ENCODE data around the gene TAF9.
"Not testable (repeated sequence)": the region's sequence is repeated elsewhere in the genome, so short reads cannot be mapped to it uniquely, and the experiment has no call there.

TAF9 gene, protein sequence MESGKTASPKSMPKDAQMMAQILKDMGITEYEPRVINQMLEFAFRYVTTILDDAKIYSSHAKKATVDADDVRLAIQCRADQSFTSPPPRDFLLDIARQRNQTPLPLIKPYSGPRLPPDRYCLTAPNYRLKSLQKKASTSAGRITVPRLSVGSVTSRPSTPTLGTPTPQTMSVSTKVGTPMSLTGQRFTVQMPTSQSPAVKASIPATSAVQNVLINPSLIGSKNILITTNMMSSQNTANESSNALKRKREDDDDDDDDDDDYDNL

DNA sequence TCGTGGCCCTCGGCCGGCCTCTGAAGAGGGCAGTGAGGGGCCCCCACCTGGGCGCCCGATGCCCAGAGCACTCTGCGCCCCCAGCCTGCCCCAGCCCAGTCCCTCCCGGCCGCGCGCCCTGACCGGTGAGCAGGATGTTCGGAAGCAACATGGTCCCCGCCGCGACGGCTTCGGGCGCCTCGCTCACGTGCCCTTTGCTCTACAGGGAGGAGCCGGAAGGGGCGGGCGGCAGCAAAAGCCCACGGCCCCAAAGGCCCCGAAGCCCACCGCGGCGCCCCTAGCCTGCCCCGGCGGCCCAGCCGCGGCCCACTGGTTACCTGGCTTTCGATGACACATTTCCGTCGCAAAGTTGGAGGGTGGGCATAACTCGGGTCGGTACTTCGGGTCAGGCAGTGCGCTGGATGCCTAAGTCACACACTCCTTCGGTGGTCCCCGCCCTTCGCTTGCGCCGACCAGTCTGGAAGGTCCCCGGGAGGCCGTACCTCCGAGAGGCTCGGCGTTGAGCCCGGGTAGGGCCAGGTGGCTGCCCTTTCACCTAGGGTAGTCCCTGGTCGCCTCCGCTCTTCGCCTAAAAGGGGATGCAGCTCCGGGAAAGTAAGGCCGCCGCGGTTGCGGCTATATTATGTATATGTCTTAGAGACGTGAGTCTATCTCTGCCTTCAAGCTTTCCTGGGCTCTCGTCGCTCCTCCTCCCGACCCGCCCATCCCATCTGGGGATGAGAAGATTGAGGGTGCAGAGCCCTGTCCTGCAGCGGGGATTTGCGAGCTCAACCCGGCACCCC lies at the start of gene TAF9, which contains the start of the genes AK6 and RAD17:
TSS of gene TAF9 (minus strand) at position 181 of the 782 bp plus-strand sequence. CDS start 3,783 bp downstream, outside the sequence.
TSS of gene AK6 (minus strand) at position 181 of the 782 bp plus-strand sequence. CDS start at position 151, 30 bp downstream.
TSS of gene RAD17 (plus strand) at position 479 of the 782 bp plus-strand sequence. CDS start 2,391 bp downstream, outside the sequence.
- DNase-seq (ENCODE audit: extremely low read depth in 1 of 2, low read depth in 1 of 2): peak; percentile 70 to 83

GRCh38 chr5:69418554-69418953 lies 49.2 kb upstream of the TAF9 start:
- DNase-seq (ENCODE audit: extremely low read depth in 1 of 2, low read depth in 1 of 2): no peak

- no peak for DNase-seq (ENCODE audit: extremely low read depth in 1 of 2, low read depth in 1 of 2)
Measured at GRCh38 chr5:69416699-69417098, 47.4 kb upstream of the TAF9 start.

DNA sequence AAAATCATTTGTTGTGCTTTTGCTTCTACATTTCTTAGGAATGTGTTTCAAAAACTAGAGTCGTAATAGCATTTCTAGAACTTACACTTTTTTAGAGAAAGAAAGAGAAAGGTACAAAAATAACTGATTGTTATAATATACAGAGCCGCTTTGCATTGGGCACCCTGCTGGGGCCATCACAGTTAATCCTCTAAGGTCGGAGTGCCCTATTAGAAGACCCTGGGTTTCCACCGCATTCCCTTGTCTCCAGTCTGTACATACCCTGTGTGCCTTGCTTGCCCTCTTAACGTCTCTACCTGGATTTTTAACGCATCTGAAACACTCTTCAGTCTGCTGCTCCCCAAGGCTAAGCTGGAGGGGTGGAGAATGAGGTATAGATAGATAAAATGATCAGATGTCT lies 46.9 kb upstream of the TAF9 start:
- DNase-seq (ENCODE audit: extremely low read depth in 1 of 2, low read depth in 1 of 2): no peak

DNA sequence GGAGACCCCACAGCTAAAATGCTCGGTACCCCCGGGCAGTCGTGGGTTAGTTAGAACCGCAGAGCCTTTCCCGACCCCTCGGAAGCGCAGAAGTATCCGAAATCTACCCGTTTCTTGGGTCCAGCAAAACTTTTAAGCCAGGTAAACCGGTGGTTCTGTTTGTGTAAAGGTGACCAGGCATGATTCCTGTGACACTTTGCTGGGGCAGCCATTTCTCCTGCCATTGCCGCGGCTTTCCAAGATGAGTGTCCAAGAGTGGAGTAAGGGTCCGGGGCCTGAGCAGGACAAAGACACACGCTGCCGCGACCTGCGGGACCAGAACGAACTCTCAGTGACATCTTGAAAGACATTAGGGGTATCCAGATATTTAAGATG lies 46.3 kb upstream of the TAF9 start:
- no peak for DNase-seq (ENCODE audit: extremely low read depth in 1 of 2, low read depth in 1 of 2)

DNA sequence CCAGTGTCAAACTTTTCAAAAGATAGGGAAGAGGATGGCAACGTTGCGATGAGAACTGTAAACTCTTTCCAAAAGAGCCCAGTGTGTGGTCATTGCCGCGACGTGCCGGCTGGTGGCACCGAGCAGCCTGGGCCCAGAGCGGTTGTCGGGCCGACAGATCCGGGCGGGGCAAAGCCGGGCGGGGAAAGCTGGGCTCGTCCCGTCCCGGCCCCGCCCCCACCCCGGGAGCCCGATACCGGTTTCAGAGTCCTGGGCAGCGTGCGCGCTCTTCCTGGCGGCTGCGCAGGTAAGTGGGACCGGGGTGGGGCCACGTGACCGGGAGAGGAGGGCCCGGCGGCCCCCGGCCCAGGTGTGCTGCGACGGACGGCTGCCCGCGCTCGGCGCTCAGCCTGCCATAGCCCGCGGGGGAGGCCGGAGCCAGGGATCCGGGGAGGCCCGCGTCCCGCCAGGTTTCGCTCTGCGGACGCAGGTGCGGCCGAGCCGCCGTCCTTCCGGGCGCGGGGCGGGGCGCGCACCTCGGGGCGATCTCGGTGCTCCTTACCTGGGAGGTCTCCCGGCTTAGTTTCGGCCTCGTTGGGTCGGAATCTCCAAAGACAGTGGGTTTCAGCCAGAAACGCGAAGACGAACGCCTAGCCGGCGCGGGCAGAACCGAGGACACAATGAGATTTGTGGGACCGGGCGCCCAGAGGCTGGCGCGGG lies 45.7 kb upstream of the TAF9 start, which contains the start of gene MARVELD2:
TSS of gene MARVELD2 (plus strand) at position 232 of the 699 bp plus-strand sequence. CDS start 4,270 bp downstream, outside the sequence.
- DNase-seq (ENCODE audit: extremely low read depth in 1 of 2, low read depth in 1 of 2): peak in 1 of 2 donors; percentile 15

GRCh38 chr5:69404659-69405330 lies 35.5 kb upstream of the TAF9 start:
- DNase-seq (ENCODE audit: extremely low read depth in 1 of 2, low read depth in 1 of 2): no peak

DNA sequence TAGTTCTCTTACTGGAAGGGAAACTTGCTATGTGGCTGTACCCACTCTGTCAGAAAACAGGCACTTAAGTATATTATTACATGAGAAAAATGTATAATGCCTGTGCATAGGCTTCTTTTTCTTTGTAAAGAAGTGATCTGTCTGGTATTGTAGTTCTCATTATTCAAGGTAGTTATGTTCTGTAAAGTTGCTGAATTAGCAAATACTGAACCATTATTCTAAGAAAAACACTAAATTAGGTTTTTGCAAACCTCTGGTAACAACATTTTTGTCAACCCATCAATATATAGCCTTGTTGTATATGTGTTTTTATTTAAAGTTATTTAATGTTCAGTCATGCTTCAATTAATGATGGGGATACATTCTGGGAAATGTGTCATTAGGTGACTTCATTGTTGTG lies 9.1 kb upstream of the TAF9 start:
- no peak for DNase-seq (ENCODE audit: extremely low read depth in 1 of 2, low read depth in 1 of 2)

DNA sequence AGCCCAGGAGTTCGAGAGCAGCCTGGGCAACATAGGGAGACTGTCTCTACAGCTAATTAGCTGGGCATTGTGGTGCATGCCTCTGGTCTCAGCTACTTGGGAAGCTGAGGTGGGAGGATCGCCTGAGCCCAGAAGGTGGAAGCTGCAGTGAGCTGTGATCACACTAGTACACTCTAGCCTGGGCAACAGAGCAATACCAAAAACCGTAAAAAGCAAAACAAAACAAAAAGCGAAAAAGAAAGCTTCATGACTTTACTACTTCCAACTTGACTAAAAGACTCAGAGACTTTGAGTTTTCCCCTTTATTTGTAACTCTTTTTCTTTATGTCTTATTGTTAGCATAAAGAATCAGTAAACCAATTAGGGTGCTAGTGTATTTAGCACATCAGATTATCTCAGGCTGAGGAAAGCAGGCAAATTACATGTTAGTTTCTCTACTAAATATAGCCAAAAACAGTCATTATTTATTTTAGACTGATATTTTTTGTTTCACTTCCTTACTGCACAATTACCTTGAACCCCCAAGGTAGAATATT lies 5.7 kb upstream of the TAF9 start:
- no peak for DNase-seq (ENCODE audit: extremely low read depth in 1 of 2, low read depth in 1 of 2)

GRCh38 chr5:69372394-69372793 lies 3.1 kb upstream of the TAF9 start:
- no peak for DNase-seq (ENCODE audit: extremely low read depth in 1 of 2, low read depth in 1 of 2)

DNA sequence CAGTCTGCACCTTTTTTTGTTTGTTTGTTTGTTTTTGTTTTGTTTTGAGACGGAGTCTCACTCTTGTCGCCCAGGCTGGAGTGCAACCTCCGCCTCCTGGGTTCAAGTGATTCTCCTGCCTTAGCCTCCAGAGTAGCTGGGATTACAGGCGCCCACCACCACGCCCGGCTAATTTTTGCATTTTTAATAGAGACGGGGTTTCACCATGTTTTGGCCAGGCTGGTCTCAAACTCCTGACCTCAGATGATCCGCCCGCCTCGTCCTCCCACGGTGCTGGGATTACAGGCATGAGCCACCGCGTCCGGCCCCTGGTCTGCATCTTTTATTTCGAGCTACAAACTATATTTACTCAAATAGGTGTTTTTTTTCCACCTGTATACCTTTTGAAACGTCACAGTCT lies 1.0 kb upstream of the TAF9 start:
- DNase-seq (ENCODE audit: extremely low read depth in 1 of 2, low read depth in 1 of 2): not testable (repeated sequence)

GRCh38 chr5:69368458-69369339 lies 621 bp downstream of the TAF9 start:
- no peak for DNase-seq (ENCODE audit: extremely low read depth in 1 of 2, low read depth in 1 of 2)

DNA sequence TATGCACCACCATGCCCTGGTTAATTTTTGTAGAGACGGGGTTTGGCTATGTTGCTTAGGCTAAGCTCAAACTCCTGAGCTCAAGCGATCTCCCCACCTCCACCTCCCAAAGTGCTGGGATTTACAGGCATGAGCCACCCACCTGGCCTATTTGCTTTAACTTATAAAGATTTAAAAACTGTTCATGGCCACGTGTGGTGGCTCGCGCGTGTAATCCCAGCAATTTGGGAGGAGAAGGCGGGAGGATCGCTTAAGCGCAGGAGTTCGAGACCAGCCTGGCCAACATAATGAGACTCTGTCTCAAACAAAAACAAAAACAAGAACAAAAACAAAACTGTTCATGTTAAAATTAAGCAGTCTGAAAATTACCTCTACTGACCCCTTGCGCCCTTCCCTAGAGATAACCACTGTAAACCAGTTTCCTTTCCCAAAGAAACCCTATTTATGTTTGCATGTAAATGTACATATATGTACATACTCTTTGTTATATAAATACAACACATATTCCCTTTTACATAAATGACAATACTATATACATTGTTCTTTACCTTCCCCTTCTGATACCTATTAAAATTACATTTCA lies 1.5 kb downstream of the TAF9 start:
- DNase-seq (ENCODE audit: extremely low read depth in 1 of 2, low read depth in 1 of 2): no peak

GRCh38 chr5:69364850-69365249 lies 4.5 kb downstream of the TAF9 start:
- no peak for DNase-seq (ENCODE audit: extremely low read depth in 1 of 2, low read depth in 1 of 2)

- no peak for DNase-seq (ENCODE audit: extremely low read depth in 1 of 2, low read depth in 1 of 2)
Measured at GRCh38 chr5:69364414-69364813, 4.9 kb downstream of the TAF9 start.

DNA sequence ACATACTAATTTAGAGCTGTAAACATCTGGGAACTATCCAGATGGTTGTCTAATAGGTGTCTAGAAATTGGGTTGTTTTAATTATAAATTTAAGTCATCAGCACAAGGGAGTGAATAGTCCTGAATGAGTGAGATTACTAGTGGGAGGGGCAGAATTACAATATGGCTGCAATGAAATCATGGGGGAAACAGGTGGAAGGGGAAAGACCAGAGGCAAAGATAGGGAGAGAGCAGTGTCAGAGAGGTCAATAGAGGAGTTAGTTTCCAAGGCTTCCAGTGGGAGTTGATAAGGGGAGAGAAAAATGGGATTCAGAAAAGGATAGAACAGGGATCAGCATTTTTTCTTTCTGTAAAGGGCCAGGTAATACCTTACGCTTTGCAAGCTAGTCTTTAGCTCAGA lies 8.9 kb downstream of the TAF9 start:
- DNase-seq (ENCODE audit: extremely low read depth in 1 of 2, low read depth in 1 of 2): no peak

DNA sequence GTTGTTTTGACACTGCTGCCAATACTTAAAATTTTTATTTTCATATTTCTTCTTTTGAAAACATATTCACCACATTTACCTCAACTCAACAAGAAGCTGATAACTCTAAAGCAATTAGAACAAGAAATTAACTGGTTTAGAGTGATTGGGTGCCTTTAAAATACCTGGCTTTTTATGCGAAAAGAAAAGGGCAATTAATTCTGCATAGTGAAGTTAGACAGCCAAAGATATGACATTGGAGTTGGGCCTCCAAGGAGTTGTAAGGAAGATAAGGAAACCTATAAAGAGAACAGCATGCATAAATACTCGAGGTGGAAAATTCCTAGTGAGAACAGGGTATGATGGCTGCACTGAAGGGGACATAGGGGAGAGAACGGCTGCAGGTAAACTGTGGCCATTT lies 9.6 kb downstream of the TAF9 start:
- DNase-seq (ENCODE audit: extremely low read depth in 1 of 2, low read depth in 1 of 2): no peak

GRCh38 chr5:69350664-69351063 lies 18.7 kb downstream of the TAF9 start:
- no peak for DNase-seq (ENCODE audit: extremely low read depth in 1 of 2, low read depth in 1 of 2)

- no peak for DNase-seq (ENCODE audit: extremely low read depth in 1 of 2, low read depth in 1 of 2)
Measured at GRCh38 chr5:69343083-69343482, 26.2 kb downstream of the TAF9 start.
